Ramos (cell line): ENCODE data around the gene IL11.

Source experiments
- in situ Hi-C: fragments of 300-500 bp; cut with MboI; formaldehyde crosslinking; loops from one replicate; pipeline ENCODE4 v1.14.3; 2022; ENCODE audit warnings: low sequenced_read_pairs; ENCODE audit not compliant: unreplicated experiment

The IL11 gene

DNA sequence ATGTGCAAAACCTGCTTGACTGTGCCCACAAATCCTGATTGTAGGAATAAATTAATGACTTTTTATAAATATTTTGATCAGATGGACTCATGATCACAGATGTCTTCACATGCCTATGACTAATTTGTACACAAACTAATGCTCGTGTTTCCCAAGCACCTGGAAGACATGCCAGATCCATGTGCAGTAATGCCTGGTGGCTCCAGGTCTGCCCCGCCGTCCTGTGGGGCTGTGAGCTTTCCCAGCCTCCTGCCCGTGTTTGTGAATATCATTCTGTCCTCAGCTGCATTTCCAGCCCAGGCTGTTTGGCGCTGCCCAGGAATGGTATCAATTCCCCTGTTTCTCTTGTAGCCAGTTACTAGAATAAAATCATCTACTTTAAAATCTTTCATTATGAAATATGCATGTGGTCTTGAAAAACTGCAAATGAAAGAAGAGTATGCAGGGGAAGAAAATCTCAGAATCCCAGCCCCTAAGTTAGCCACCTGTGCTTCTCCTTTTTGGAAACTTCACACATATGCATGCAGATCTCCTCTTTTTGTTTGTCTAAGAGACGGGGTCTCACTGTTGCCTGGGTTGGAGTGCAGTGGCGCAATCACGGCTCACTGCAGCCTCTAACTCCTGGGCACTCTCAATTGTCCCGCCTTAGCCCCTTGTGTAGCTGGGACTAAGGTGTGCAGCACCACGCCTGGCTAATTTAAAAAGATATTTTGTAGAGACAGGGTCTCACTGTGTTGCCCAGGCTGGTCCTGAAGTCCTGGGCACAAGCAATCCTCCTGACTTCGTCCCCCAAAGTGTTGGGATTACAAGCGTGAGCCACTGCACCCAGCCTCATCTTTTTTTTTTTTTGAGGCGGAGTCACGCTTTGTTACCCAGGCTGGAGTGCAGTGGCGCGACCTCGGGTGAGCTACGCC is 21.7 kb upstream of the IL11 start:
- in situ Hi-C loops = no loop called here

DNA sequence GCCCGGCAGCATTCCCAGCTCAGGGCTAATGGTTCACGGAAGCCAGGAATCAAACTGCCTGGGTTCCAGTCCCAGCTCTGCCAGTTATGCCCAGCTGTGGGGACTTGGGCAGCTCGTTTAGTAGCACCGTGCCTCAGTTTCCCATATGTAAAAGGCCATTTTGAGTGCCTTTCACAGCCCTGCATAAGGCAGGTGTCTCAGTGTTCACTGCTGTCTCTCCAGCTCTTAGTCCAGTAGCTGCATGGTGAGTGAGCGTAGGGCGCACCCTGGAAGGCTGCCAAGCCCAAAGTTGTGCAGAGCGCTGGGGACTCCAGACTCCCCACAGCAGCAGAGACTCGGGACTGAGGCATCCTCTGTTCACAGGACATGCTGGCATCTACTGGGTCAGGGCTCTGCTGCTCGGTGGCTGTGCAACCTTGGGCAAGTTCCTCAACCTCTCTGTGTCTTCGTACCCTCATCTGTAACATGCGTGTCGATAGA is 21.0 kb upstream of the IL11 start:
- in situ Hi-C loops = no loop called here

DNA sequence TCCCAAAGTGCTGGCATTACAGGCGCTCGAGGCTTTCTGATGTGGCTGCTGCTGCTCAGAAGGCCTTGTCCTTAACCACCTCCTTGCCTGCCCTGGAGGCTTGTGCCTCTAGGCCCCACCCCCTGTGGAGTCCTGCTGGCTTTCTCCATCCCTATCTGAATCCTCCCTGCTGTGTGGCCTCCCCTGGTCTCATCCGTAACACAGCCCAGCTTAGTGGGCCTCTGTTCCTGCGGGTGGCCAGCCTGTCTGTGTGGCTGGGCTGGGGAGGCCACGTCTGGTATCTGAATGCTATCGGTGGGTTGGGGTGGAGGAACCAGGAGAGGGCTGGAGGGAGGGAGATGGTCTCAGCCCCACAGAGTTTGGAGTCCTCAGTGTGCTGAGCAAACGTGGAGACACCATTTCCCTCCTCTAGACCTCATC is 20.2 kb upstream of the IL11 start:
- in situ Hi-C loops = no loop called here

DNA sequence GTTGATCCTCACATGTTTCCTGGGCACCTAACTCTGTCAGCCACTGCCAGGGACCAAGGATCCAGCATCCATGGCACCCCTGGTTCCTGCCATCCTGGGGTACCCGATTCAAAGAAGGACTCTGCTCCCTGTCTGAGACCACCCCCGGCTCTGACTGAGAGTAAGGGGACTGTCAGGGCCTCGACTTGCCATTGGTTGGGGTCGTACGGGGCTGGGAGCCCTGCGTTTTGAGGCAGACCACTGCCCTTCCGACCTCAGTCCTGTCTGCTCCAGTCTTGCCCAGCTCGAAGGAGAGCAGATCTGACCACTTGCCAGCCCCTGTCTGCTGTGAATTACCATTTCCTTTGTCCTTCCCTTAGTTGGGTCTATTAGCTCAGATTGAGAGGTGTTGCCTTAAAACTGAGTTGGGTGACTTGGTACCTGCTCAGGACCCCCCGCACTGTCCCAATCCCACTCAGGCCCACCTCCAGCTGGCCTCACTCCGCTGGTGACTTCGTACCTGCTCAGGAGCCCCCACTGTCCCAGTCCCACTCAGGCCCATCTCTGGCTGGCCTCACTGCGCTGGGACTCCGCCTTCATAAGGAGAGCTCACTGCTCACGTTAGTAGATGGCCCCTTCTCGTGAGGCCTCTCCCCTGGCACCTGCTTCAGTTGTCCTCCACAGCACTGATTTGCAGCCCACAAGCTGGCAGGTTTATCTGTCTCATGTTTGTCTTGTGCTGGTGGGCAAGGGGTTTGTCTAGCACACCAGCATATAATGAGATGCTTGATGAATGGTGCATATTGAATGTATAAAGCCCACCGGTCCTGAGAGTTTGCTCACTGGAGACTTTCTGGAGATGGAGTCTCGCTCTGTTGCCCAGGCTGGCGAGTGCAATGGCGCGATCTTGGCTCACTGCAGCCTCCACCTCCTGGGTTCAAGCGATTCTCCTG is 19.4 kb upstream of the IL11 start:
- in situ Hi-C loops = loop anchor here (10.0 kb wide), 1 partner anchor 85 kb away; no protein-coding TSS in a partner anchor

DNA sequence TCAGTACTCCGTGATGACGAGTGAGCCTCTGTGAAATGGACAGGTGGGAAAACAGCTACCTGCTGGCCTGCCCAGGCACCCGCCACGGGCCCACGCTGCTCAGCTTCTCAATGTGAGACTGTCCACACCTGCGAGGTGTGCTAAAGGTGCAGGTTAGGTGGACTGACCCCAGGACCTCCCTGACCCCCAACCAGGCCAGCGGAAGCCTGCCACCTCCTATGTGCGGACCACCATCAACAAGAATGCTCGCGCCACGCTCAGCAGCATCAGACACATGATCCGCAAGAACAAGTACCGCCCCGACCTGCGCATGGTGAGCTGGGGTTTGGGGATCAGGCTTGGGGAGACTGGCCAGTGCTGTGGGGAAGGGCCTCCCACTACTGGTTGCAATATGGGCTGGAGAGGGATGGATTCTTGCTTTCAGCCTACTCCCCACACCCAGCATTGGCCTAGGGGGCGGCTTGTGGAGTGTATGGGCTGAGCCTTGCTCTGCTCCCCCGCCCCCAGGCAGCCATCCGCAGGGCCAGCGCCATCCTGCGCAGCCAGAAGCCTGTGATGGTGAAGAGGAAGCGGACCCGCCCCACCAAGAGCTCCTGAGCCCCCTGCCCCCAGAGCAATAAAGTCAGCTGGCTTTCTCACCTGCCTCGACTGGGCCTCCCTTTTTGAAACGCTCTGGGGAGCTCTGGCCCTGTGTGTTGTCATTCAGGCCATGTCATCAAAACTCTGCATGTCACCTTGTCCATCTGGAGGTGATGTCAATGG is 17.7 kb upstream of the IL11 start:
- in situ Hi-C loops = loop anchor here (10.0 kb wide), 1 partner anchor 83 kb away; no protein-coding TSS in a partner anchor

DNA sequence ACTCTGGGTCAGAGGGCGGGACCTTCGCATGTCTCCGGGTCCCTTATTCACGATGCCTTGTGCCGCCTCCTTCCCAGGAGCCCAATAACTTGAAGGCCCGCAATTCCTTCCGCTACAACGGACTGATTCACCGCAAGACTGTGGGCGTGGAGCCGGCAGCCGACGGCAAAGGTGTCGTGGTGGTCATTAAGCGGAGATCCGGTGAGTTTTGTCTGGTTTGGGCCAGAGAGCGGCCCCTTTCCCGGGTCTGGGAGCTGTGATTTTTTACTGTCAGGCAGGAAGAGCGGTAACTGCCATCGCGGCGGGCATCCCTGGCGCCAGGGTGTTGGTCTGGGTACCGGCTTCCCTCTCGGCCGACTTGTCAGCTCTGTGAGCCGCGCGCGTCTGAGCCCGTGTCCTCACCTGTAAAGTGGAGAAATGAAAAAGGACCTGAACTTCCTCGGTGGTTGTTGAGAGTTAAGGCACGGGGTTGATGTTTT is 16.3 kb upstream of the IL11 start:
- in situ Hi-C loops = loop anchor here (10.0 kb wide), 1 partner anchor 82 kb away; no protein-coding TSS in a partner anchor

DNA sequence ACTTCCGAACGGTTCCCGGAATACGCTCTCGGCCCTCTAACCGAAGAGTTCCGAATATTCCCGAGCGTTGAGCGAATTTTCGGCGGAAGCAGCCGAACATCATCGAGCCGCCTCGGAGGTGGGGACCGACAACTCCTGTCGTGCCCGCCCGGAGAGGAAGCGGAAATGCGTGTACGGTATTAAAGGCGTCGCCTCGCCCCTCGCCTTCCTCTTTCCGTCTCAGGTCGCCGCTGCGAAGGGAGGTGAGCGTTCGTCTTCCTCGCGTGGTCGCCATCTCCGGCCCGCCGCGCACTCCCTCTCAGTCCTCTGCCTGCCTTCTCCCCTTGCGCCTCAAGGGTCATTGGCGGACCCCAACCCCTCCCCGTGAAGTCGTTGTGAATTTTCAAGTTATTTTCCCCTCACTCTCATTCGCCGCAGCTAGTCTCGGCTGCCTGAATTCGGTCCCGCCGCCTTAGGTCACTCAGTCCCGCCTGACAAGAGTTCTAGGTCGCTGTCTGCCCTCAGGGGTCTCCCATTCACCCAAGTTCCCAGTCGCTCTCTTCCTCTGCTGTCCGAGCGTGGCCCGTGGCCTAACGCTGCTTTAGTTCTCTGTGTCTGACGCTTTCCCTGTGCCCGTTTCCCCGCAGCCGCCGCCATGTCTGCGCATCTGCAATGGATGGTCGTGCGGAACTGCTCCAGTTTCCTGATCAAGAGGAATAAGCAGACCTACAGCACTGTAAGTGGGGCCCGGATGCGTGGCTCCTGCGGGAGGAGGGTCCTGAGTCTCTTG is 15.6 kb upstream of the IL11 start, which contains the start of gene RPL28:
Gene RPL28, plus strand, starts transcription at position 209 of the 769 bp plus-strand sequence. Its CDS starts 426 bp downstream, at position 635.
- in situ Hi-C loops = loop anchor here (10.0 kb wide), 1 partner anchor 81 kb away; no protein-coding TSS in a partner anchor

DNA sequence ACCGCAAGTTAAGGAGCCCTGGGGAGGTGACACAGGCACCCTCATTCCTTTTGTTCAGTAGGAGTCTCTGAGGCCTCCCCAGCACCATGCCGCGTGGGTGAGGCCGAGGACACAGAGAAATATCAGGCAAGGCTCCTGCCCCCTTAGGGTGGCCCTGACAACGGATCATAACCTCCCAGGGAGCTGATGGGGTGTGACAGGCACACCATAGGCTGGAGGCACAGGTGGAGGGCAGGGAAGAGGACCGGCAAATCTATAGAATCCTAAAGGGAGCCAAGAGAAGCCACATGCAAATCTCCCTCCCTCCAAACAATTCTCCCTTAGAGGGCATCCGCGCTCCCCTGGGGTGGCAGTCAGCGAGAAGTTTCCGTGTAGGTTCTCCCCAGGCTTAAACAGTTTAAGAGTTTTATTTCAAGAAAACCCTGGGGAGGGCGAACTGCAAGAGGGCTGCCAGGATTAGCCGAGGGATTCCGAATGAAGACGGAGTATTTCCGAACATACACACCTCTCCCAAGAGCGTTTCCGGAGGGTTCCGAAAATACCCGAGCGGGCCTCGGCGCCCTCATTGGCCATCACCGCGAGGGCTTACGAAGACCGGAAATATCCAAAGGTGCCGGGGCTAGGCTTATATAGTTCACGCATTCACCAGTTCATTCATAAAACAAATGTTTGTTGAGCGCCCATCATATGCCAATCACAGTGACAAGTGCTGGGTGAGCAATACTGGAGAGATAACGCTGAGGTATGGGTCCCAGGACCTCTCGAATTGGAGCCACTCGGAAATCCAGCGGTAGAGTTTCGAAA is 14.9 kb upstream of the IL11 start:
- in situ Hi-C loops = loop anchor here (10.0 kb wide), 1 partner anchor 80 kb away; no protein-coding TSS in a partner anchor

DNA sequence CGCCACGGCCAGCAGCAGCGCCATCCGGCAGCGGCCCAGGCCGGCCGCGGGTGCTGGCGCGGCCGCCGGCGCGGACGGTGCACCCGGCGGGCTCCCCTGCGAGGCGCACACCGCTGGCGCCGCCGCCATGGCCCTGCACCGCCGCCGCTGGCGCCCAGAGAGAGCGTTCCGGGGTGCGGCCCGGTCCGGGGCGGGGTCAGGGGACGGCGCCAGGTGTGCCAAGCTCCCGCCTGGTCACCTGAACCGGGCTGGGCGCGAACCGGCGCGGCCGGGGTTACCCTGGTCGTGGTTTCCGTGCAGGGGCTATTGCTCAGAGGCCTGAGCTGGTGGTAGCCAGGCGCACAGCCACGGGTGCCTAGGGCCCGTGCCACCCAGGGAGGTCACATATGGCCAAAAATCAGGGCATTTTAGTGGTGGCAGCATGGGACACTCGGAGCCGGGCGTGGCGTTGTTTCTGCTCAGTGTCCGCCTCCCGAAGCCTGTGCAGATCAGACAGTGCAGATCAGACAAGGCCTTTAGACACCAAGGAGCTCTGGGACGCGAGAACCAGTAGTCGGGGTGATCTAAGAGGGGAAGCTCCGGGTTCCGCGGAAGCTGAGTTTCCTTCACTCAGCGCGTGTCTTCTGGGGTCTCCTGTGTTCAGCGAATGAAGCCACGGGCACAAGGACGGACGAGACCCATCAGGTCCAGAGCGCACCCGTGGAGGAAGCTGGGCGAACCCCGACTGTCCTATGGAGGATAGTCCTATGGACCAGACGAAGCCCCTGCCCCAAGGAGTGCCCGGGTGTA is 14.1 kb upstream of the IL11 start, which contains the start of gene TMEM238:
Gene TMEM238, minus strand, starts transcription at position 162 of the 789 bp plus-strand sequence. Its CDS starts 33 bp downstream, at position 129.
- in situ Hi-C loops = loop anchor here (10.0 kb wide), 1 partner anchor 80 kb away; no protein-coding TSS in a partner anchor

DNA sequence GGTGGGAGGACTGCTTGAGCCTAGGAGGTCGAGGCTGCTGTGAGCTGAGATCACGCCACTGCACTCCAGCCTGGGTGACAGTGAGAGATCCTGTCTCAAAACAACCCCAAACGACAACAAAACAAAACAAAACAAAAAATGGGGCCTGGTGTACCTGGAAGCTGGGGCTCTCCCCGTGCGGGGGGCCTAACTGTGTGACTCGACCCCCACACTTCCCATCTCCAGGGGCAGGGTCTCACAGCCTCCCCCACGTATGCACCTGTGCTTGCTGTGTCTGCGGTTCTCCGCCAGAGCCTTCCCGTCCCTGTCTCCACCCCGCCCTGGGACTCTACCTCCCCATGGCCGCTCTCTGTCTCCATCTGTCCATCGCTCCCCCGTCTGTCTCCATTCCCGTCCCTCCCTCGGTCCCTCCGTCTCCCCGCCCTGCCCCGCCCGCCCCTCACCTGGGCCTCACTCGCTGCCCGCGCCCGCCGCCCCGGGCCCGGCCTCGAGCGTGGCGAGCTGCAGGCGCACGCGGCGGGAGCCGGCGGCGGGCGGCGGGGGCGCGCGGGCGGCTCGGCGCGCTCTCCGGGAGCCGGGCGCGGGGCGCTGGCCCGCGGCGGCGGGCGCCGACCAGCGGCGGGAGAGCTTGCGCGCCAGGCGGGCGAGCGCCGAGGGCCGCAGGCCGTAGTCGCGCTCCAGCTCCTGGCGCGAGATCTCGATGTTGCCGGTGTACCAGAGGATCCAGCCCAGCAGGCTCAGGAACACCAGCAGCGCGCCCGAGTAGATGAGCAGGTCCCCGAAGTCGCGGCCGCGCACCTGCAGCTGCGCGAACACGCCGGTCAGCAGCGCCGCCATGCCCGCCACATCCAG is 13.2 kb upstream of the IL11 start:
- in situ Hi-C loops = loop anchor here (10.0 kb wide), 1 partner anchor 79 kb away; no protein-coding TSS in a partner anchor

DNA sequence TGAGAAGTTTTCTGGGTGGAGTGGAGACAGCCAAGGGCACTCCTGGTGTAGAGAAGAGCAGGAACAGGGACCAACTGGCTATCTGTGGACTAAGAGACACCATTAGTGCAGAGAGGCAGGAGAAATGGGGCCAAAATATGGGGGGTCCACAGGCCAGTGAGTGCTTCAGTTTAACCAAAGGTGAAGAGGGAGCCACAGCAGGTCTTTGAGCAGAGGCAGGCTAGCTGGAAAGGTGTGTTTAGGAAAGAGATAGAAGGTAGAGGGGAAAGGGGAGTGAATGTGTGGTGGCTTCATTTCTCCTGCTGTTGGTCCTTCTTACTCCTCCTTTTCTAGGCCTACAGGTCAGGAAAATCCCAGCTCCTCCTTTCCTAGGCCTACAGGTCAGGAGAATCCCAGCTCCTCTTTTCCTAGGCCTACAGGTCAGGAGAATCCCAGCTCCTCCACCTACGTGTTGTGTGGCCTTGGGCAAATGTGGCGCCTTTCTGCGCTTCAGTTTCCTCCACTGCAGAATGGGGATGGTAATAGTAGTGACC is 12.3 kb upstream of the IL11 start:
- in situ Hi-C loops = loop anchor here (10.0 kb wide), 1 partner anchor 78 kb away; no protein-coding TSS in a partner anchor

DNA sequence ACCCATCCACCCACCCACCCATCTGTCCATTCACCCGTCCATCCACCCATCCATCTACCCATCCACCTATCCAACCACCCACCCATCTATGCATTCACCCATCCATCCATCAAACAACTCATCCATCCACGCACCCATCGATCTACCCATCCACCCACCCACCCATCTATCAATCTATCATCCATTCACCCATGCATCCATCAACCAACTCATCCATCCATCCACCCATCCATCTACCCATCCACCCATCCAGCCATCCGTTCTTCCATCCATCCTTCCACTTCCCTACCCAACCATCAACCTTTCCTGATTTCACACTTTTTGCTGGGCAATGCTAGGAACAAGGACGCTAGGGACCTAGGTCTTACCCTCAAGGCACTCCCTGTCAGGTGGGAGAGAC is 11.8 kb upstream of the IL11 start:
- in situ Hi-C loops = loop anchor here (10.0 kb wide), 1 partner anchor 77 kb away; no protein-coding TSS in a partner anchor

DNA sequence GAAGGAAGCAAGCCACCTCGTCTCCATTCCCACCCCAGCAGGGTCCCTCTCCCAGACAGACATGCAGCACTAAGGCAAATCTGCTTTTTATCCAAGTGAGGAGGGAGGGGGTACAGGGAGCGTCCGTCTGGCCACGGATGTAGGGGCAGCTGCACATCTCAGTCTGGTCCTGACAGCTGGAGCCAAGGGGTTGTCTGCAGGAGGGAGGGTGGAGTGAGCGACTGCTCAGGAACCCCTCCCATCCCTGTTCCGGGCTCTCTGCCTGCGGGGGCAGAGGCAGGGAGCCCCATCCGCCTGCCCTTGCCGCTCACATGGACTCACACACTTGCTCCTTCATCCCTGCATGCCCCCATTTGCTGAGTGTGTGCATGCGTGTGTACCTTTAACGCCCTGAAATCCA is 8.9 kb upstream of the IL11 start:
- in situ Hi-C loops = no loop called here

DNA sequence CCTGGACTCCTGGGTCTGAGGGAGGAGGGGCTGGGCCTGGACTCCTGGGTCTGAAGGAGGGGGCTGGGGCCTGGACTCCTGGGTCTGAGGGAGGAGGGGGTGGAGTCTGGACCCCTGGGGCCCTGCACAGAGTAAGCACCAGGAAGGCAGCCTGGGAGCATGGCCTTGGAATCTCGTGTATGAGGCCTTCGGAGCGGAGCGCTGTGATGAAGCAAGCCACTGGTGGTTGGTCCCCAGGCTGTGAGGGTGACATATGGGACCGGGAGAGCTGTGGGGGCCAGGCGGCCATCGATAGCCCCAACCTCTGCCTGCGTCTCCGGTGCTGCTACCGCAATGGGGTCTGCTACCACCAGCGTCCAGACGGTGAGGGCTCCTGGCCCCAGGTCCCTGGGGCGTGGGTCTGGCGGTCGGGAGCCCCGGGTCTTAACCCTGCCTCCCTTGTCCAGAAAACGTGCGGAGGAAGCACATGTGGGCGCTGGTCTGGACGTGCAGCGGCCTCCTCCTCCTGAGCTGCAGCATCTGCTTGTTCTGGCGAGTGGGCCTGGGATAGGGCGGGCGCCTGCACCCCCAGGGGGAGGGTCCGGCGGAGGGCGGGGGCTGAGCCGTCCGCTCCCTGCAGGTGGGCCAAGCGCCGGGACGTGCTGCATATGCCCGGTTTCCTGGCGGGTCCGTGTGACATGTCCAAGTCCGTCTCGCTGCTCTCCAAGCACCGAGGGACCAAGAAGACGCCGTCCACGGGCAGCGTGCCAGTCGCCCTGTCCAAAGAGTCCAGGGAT is 7.3 kb upstream of the IL11 start:
- in situ Hi-C loops = no loop called here
